Osteocyte (in vitro differentiated cells): Measurements from ENCODE around the gene RD3L. TPM values are rescaled to one million over a fixed set of nuclear protein-coding genes. Genes with fewer than 3 reads are reported as not detected.

Experiments
- DNase-seq: peaks from one replicate; pipeline ENCODE4 v3.0.0; 2021; ENCODE audit warnings: mixed read lengths; ENCODE audit not compliant: unreplicated experiment; ENCODE audit errors: extremely low spot score
- H3K27ac Mint-ChIP-seq: one replicate; pipeline ENCODE4 v1.8.0; 2021; ENCODE audit warnings: mild to moderate bottlenecking, mixed read lengths; ENCODE audit not compliant: unreplicated experiment
- H3K27me3 Mint-ChIP-seq: one replicate; pipeline ENCODE4 v1.8.0; 2021; ENCODE audit warnings: mixed read lengths; ENCODE audit not compliant: unreplicated experiment
- H3K36me3 Mint-ChIP-seq: one replicate; pipeline ENCODE4 v1.8.0; 2021; ENCODE audit warnings: mixed read lengths; ENCODE audit not compliant: unreplicated experiment
- H3K4me1 Mint-ChIP-seq: one replicate; pipeline ENCODE4 v1.8.0; 2021; ENCODE audit warnings: mixed read lengths; ENCODE audit not compliant: unreplicated experiment
- H3K4me3 Mint-ChIP-seq: one replicate; pipeline ENCODE4 v1.8.0; 2021; ENCODE audit warnings: mild to moderate bottlenecking, moderate library complexity, mixed read lengths; ENCODE audit not compliant: unreplicated experiment
- H3K9me3 Mint-ChIP-seq: one replicate; pipeline ENCODE4 v1.8.0; 2021; ENCODE audit warnings: mixed read lengths; ENCODE audit not compliant: unreplicated experiment
- CTCF ChIP-seq: fragments of 200-600 bp; sonication (generic); IDR thresholded peaks from 2 replicates; pipeline ENCODE4 v1.5.0; 2021; ENCODE audit warnings: antibody characterized with exemption, mild to moderate bottlenecking, moderate library complexity
- total RNA-seq: library from RNA; stranded (reverse); gene quantifications from 2 replicates; pipeline ENCODE4 v1.2.1, GENCODE V29; 2021

Gene RD3L
- total RNA-seq, 1 donor from 2014 or later, result not detected

GRCh38 chr14:103894723-103895059, 47.6 kb downstream of the RD3L start:
- H3K9me3 Mint-ChIP-seq, result no peaks in the 10 kb centered on the region
- TF ChIP-seq CTCF, result no peak
- no peaks in the 10 kb centered on the region for H3K27me3 Mint-ChIP-seq
- no peaks in the 10 kb centered on the region for H3K4me1 Mint-ChIP-seq
- H3K36me3 Mint-ChIP-seq, result no peaks in the 10 kb centered on the region
- no peak for DNase-seq
- no peak overlapping the region for H3K4me3 Mint-ChIP-seq
- no peak overlapping the region for H3K27ac Mint-ChIP-seq

GRCh38 chr14:103894034-103894722, 48.2 kb downstream of the RD3L start:
- Mint-ChIP-seq H3K4me1 (no peaks in the 10 kb centered on the region), H3K27me3 (no peaks in the 10 kb centered on the region), H3K4me3 (no peak overlapping the region), H3K36me3 (no peaks in the 10 kb centered on the region), H3K9me3 (no peaks in the 10 kb centered on the region), H3K27ac (no peak overlapping the region)
- DNase-seq, result no peak
- TF ChIP-seq CTCF, result no peak

- Mint-ChIP-seq H3K36me3 (no peaks in the 10 kb centered on the region), H3K4me1 (no peaks in the 10 kb centered on the region), H3K27ac (no peak overlapping the region), H3K4me3 (no peak overlapping the region), H3K27me3 (no peaks in the 10 kb centered on the region), H3K9me3 (no peaks in the 10 kb centered on the region)
- DNase-seq, result no peak
- no peak for TF ChIP-seq CTCF
These were observed 50.1 kb downstream of the RD3L start for GRCh38 chr14:103892247-103892646.

- H3K27me3 Mint-ChIP-seq, result no peaks in the 10 kb centered on the region
- H3K4me1 Mint-ChIP-seq, result no peaks in the 10 kb centered on the region
- no peaks in the 10 kb centered on the region for H3K36me3 Mint-ChIP-seq
- TF ChIP-seq CTCF, result no peak
- no peak overlapping the region for H3K4me3 Mint-ChIP-seq
- no peak for DNase-seq
- no peak overlapping the region for H3K27ac Mint-ChIP-seq
- no peaks in the 10 kb centered on the region for H3K9me3 Mint-ChIP-seq
These were observed 50.6 kb downstream of the RD3L start for GRCh38 chr14:103891667-103892215.

GRCh38 chr14:103890821-103891666, 51.3 kb downstream of the RD3L start:
- Mint-ChIP-seq H3K27me3 (peaks cover 6% of the 10 kb centered on the region), H3K36me3 (no peaks in the 10 kb centered on the region), H3K4me1 (no peaks in the 10 kb centered on the region), H3K27ac (no peak overlapping the region), H3K4me3 (no peak overlapping the region), H3K9me3 (no peaks in the 10 kb centered on the region)
- DNase-seq, result no peak
- no peak for TF ChIP-seq CTCF
